Cerebellar nuclear complex (tissue), 1 donor: ENCODE data around the gene SCYGR2.

Experiments used
- DNase-seq, 2 experiments: peaks; one replicate each; lab custom pipeline; 2025; lab: John Stamatoyannopoulos, UW

The SCYGR2 gene

GRCh38 chr2:227612546-227613271 lies 14.0 kb downstream of the SCYGR2 start:
- no peak for DNase-seq

GRCh38 chr2:227613272-227613660 lies 14.6 kb downstream of the SCYGR2 start:
- DNase-seq, result no peak

GRCh38 chr2:227614246-227614645 lies 15.6 kb downstream of the SCYGR2 start:
- no peak for DNase-seq

- no peak for DNase-seq
Observed at GRCh38 chr2:227614740-227615139, 16.0 kb downstream of the SCYGR2 start, which contains the start of gene SCYGR3. TSS of gene SCYGR3 (minus strand) at chr2:227614840. CDS start at chr2:227614840, 0 bp downstream.

- no peak for DNase-seq
Observed at GRCh38 chr2:227615181-227615580, 16.5 kb downstream of the SCYGR2 start.

- DNase-seq, result no peak
Observed at GRCh38 chr2:227615906-227616305, 17.2 kb downstream of the SCYGR2 start.

- no peak for DNase-seq
Observed at GRCh38 chr2:227616631-227617030, 17.9 kb downstream of the SCYGR2 start.

GRCh38 chr2:227617316-227618230 lies 18.9 kb downstream of the SCYGR2 start, which contains the start of gene SCYGR4:
TSS of gene SCYGR4 (plus strand) at chr2:227617498. CDS start at chr2:227617498, 0 bp downstream.
- no peak for DNase-seq

- DNase-seq, result no peak
Observed at GRCh38 chr2:227623226-227623625, 24.5 kb downstream of the SCYGR2 start.

- DNase-seq, result no peak
Observed at GRCh38 chr2:227625420-227625819, 26.7 kb downstream of the SCYGR2 start.

- no peak for DNase-seq
Observed at GRCh38 chr2:227626580-227627151, 28.0 kb downstream of the SCYGR2 start.

GRCh38 chr2:227627769-227628168 lies 29.1 kb downstream of the SCYGR2 start:
- no peak for DNase-seq

GRCh38 chr2:227629435-227629834 lies 30.7 kb downstream of the SCYGR2 start:
- no peak for DNase-seq

- no peak for DNase-seq
Observed at GRCh38 chr2:227630322-227630721, 31.6 kb downstream of the SCYGR2 start.

- DNase-seq, result no peak
Observed at GRCh38 chr2:227632827-227633226, 34.1 kb downstream of the SCYGR2 start.

GRCh38 chr2:227634201-227634600 lies 35.5 kb downstream of the SCYGR2 start:
- no peak for DNase-seq

- no peak for DNase-seq
Observed at GRCh38 chr2:227642656-227643055, 44.0 kb downstream of the SCYGR2 start.

- no peak for DNase-seq
Observed at GRCh38 chr2:227643990-227644551, 45.4 kb downstream of the SCYGR2 start.
